Activated CD4-positive, alpha-beta T cell treated with anti-CD3 and anti-CD28 coated beads for 36 hours (primary cell): ENCODE data around the gene FRMPD1. TPM values are rescaled to one million over a fixed set of nuclear protein-coding genes. Genes with fewer than 3 reads are reported as not detected.

ENCODE experiments used
- ATAC-seq: fragments of 200-7000 bp; cut with Tn5 transposase; one replicate; pipeline ENCODE4 v1.10.0; 2021; ENCODE audit warnings: mild to moderate bottlenecking, moderate library complexity
- CTCF ChIA-PET: fragments of 350-600 bp; sonication (Branson Sonifier 250); formaldehyde crosslinking; loops from one replicate; lab custom pipeline; 2021; ENCODE audit warnings: antibody characterized with exemption; lab: Charles Lee
- POLR2A ChIA-PET: fragments of 350-600 bp; sonication (Branson Sonifier 250); formaldehyde crosslinking; loops from one replicate; lab custom pipeline; 2021; ENCODE audit warnings: antibody characterized with exemption, inconsistent platforms; lab: Charles Lee
- DNase-seq: peaks from one replicate; pipeline ENCODE4 v3.0.0-alpha.2; 2020
- H3K27ac Mint-ChIP-seq: one replicate; pipeline ENCODE4 v1.8.0; 2021; ENCODE audit warnings: mixed read lengths
- H3K27me3 Mint-ChIP-seq: one replicate; pipeline ENCODE4 v1.8.0; 2021; ENCODE audit warnings: mixed read lengths
- H3K36me3 Mint-ChIP-seq: one replicate; pipeline ENCODE4 v1.8.0; 2021; ENCODE audit warnings: low read depth, mixed read lengths
- H3K4me1 Mint-ChIP-seq: one replicate; pipeline ENCODE4 v1.8.0; 2021; ENCODE audit warnings: mixed read lengths
- H3K4me3 Mint-ChIP-seq: one replicate; pipeline ENCODE4 v1.8.0; 2021; ENCODE audit warnings: mild to moderate bottlenecking, moderate library complexity, mixed read lengths
- H3K9me3 Mint-ChIP-seq: one replicate; pipeline ENCODE4 v1.8.0; 2021; ENCODE audit warnings: low read depth, mixed read lengths
- intact Hi-C, 2 experiments: fragments of 100-400 bp; cut with DNase I in 1 of 2; cut with micrococcal nuclease in 1 of 2; formaldehyde crosslinking; loops; one replicate each; pipeline versions ENCODE4 v1.14.2 to v1.15.1; 2022 to 2024; cut with DNase I, micrococcal nuclease
- total RNA-seq, 2 experiments: library from RNA; stranded (reverse); gene quantifications; one replicate each; pipeline ENCODE4 v1.2.3, GENCODE V29; 2021

The FRMPD1 gene
- total RNA-seq, 2 experiments from 2014 or later: not detected

GRCh38 chr9:37636511-37637448 lies 14.0 kb upstream of the FRMPD1 start:
- ChIA-PET CTCF (no interaction called here), POLR2A (no interaction called here)
- ATAC-seq (no peak), DNase-seq (no peak)
- Mint-ChIP-seq H3K27ac (no peak overlapping the region), H3K9me3 (no peaks in the 10 kb centered on the region), H3K4me3 (no peak overlapping the region), H3K4me1 (no peaks in the 10 kb centered on the region), H3K36me3 (no peaks in the 10 kb centered on the region), H3K27me3 (peaks cover 7% of the 10 kb centered on the region)
- intact Hi-C loops: no loop called here

GRCh38 chr9:37639109-37639762 lies 11.5 kb upstream of the FRMPD1 start:
- POLR2A ChIA-PET: no interaction called here
- intact Hi-C loops: no loop called here
- Mint-ChIP-seq H3K27ac (no peak overlapping the region), H3K9me3 (no peaks in the 10 kb centered on the region), H3K4me3 (no peak overlapping the region), H3K36me3 (no peaks in the 10 kb centered on the region), H3K4me1 (no peaks in the 10 kb centered on the region), H3K27me3 (peaks cover 10% of the 10 kb centered on the region)
- ATAC-seq (no peak), DNase-seq (no peak)
- CTCF ChIA-PET: no interaction called here

GRCh38 chr9:37639841-37640240 lies 10.9 kb upstream of the FRMPD1 start:
- H3K27ac Mint-ChIP-seq: no peak overlapping the region
- H3K27me3 Mint-ChIP-seq: peaks cover 13% of the 10 kb centered on the region
- H3K9me3 Mint-ChIP-seq: no peaks in the 10 kb centered on the region
- CTCF ChIA-PET: no interaction called here
- intact Hi-C loops: no loop called here
- ATAC-seq: no peak
- no peaks in the 10 kb centered on the region for H3K36me3 Mint-ChIP-seq
- H3K4me1 Mint-ChIP-seq: no peaks in the 10 kb centered on the region
- POLR2A ChIA-PET: no interaction called here
- H3K4me3 Mint-ChIP-seq: no peak overlapping the region
- no peak for DNase-seq

GRCh38 chr9:37640246-37640645 lies 10.5 kb upstream of the FRMPD1 start:
- Mint-ChIP-seq H3K36me3 (no peaks in the 10 kb centered on the region), H3K27ac (no peak overlapping the region), H3K9me3 (no peaks in the 10 kb centered on the region), H3K4me1 (no peaks in the 10 kb centered on the region), H3K4me3 (no peak overlapping the region), H3K27me3 (peaks cover 13% of the 10 kb centered on the region)
- ATAC-seq: no peak
- ChIA-PET POLR2A (no interaction called here), CTCF (no interaction called here)
- intact Hi-C loops: no loop called here
- DNase-seq: no peak

GRCh38 chr9:37641331-37641730 lies 9.4 kb upstream of the FRMPD1 start:
- ChIA-PET CTCF (no interaction called here), POLR2A (no interaction called here)
- H3K27me3 Mint-ChIP-seq: peaks cover 11% of the 10 kb centered on the region
- no peaks in the 10 kb centered on the region for H3K36me3 Mint-ChIP-seq
- ATAC-seq (no peak), DNase-seq (no peak)
- H3K4me1 Mint-ChIP-seq: no peaks in the 10 kb centered on the region
- intact Hi-C loops: no loop called here
- no peak overlapping the region for H3K4me3 Mint-ChIP-seq
- no peaks in the 10 kb centered on the region for H3K9me3 Mint-ChIP-seq
- no peak overlapping the region for H3K27ac Mint-ChIP-seq

- Mint-ChIP-seq H3K4me1 (no peaks in the 10 kb centered on the region), H3K36me3 (no peaks in the 10 kb centered on the region), H3K27me3 (peaks cover 11% of the 10 kb centered on the region), H3K27ac (no peak overlapping the region), H3K9me3 (no peaks in the 10 kb centered on the region), H3K4me3 (no peak overlapping the region)
- intact Hi-C loops: no loop called here
- POLR2A ChIA-PET: no interaction called here
- no peak for DNase-seq
- ATAC-seq: no peak
- CTCF ChIA-PET: interaction anchor here (1.3 kb wide), 1 partner anchor 13 kb away, joined by 3 read pairs; no protein-coding TSS in a partner anchor
Observed at GRCh38 chr9:37643214-37643613, 7.5 kb upstream of the FRMPD1 start.

- Mint-ChIP-seq H3K36me3 (no peaks in the 10 kb centered on the region), H3K4me1 (peaks cover 3% of the 10 kb centered on the region), H3K4me3 (no peak overlapping the region), H3K27ac (no peak overlapping the region), H3K27me3 (peaks cover 26% of the 10 kb centered on the region), H3K9me3 (no peaks in the 10 kb centered on the region)
- DNase-seq: no peak
- ChIA-PET CTCF (interaction anchor here (0.7 kb wide), 1 partner anchor 11 kb away, joined by 4 read pairs; no protein-coding TSS in a partner anchor), POLR2A (no interaction called here)
- intact Hi-C loops: no loop called here
- ATAC-seq: no peak
Observed at GRCh38 chr9:37645903-37646506, 4.7 kb upstream of the FRMPD1 start.

GRCh38 chr9:37650299-37650872 lies 368 bp upstream of the FRMPD1 start:
- Mint-ChIP-seq H3K4me3 (peak overlapping the region; percentile 51), H3K36me3 (no peaks in the 10 kb centered on the region), H3K27me3 (peaks cover 53% of the 10 kb centered on the region), H3K9me3 (no peaks in the 10 kb centered on the region), H3K4me1 (peaks cover 9% of the 10 kb centered on the region), H3K27ac (no peak overlapping the region)
- ChIA-PET POLR2A (no interaction called here), CTCF (interaction anchor here (1.5 kb wide), 1 partner anchor 132 kb away, joined by 3 read pairs; no protein-coding TSS in a partner anchor)
- DNase-seq (no peak), ATAC-seq (no peak)
- intact Hi-C loops: loop anchor here (1.0 to 5.0 kb wide), 3 partner anchors 58 to 164 kb away; partner anchors contain the start of gene TOMM5 (in 2 of the 2)

- DNase-seq (no peak), ATAC-seq (no peak)
- Mint-ChIP-seq H3K4me1 (peaks cover 9% of the 10 kb centered on the region), H3K27me3 (peaks cover 56% of the 10 kb centered on the region), H3K9me3 (no peaks in the 10 kb centered on the region), H3K27ac (no peak overlapping the region), H3K4me3 (no peak overlapping the region), H3K36me3 (no peaks in the 10 kb centered on the region)
- ChIA-PET POLR2A (no interaction called here), CTCF (interaction anchor here (1.5 kb wide), 1 partner anchor 9 kb away, joined by 4 read pairs; no protein-coding TSS in a partner anchor)
- intact Hi-C loops: loop anchor here in 1 of 2 experiments (5.0 kb wide), 1 partner anchor 60 kb away; the partner anchor contains the start of gene TOMM5
Observed at GRCh38 chr9:37652261-37652660, 1.5 kb downstream of the FRMPD1 start.

- CTCF ChIA-PET: interaction anchor here (0.7 kb wide), 1 partner anchor 31 kb away, joined by 3 read pairs; no protein-coding TSS in a partner anchor
- Mint-ChIP-seq H3K4me3 (no peak overlapping the region), H3K27me3 (peaks cover 51% of the 10 kb centered on the region), H3K36me3 (no peaks in the 10 kb centered on the region), H3K4me1 (peaks cover 9% of the 10 kb centered on the region), H3K9me3 (no peaks in the 10 kb centered on the region), H3K27ac (no peak overlapping the region)
- intact Hi-C loops: loop anchor here in 1 of 2 experiments (5.0 kb wide), 1 partner anchor 61 kb away; the partner anchor contains the start of gene TOMM5
- ATAC-seq: no peak
- POLR2A ChIA-PET: no interaction called here
- no peak for DNase-seq
Observed at GRCh38 chr9:37653385-37653784, 2.6 kb downstream of the FRMPD1 start.

- POLR2A ChIA-PET: no interaction called here
- no peak overlapping the region for H3K27ac Mint-ChIP-seq
- H3K4me1 Mint-ChIP-seq: no peaks in the 10 kb centered on the region
- CTCF ChIA-PET: interaction anchor here (0.7 to 1.0 kb wide), 2 partner anchors 11 to 36 kb away, joined by 4 read pairs; no protein-coding TSS in a partner anchor
- intact Hi-C loops: no loop called here
- peaks cover 29% of the 10 kb centered on the region for H3K27me3 Mint-ChIP-seq
- H3K9me3 Mint-ChIP-seq: no peaks in the 10 kb centered on the region
- DNase-seq: no peak
- no peak for ATAC-seq
- no peak overlapping the region for H3K4me3 Mint-ChIP-seq
- no peaks in the 10 kb centered on the region for H3K36me3 Mint-ChIP-seq
Observed at GRCh38 chr9:37656936-37657335, 6.2 kb downstream of the FRMPD1 start.
